Measurements from ENCODE around the gene ZNF618.

Gene ZNF618

GRCh38 chr9:113934167-113934828 is 58.2 kb downstream of the ZNF618 start:
- DNase-seq (ENCODE audit: low read depth in 2 of 2) = no peak

GRCh38 chr9:113934829-113935676 is 58.9 kb downstream of the ZNF618 start:
- no peak for DNase-seq (ENCODE audit: low read depth in 2 of 2)

GRCh38 chr9:113935677-113936380 is 59.7 kb downstream of the ZNF618 start:
- no peak for DNase-seq (ENCODE audit: low read depth in 2 of 2)

- DNase-seq (ENCODE audit: low read depth in 2 of 2) = no peak
These were observed 64.0 kb downstream of the ZNF618 start for GRCh38 chr9:113940077-113940476.

GRCh38 chr9:113941056-113941455 is 64.9 kb downstream of the ZNF618 start:
- DNase-seq (ENCODE audit: low read depth in 2 of 2) = no peak

GRCh38 chr9:113941526-113941925 is 65.4 kb downstream of the ZNF618 start:
- no peak for DNase-seq (ENCODE audit: low read depth in 2 of 2)

GRCh38 chr9:113943112-113944009 is 67.3 kb downstream of the ZNF618 start:
- DNase-seq (ENCODE audit: low read depth in 2 of 2) = no peak

GRCh38 chr9:113945784-113946183 is 69.7 kb downstream of the ZNF618 start:
- DNase-seq (ENCODE audit: low read depth in 2 of 2) = no peak

- no peak for DNase-seq (ENCODE audit: low read depth in 2 of 2)
These were observed 70.5 kb downstream of the ZNF618 start for GRCh38 chr9:113946496-113947115.

GRCh38 chr9:113947941-113948340 is 71.8 kb downstream of the ZNF618 start:
- DNase-seq (ENCODE audit: low read depth in 2 of 2) = no peak

GRCh38 chr9:113948891-113949570 is 72.9 kb downstream of the ZNF618 start:
- DNase-seq (ENCODE audit: low read depth in 2 of 2) = no peak

- DNase-seq (ENCODE audit: low read depth in 2 of 2) = no peak
These were observed 73.5 kb downstream of the ZNF618 start for GRCh38 chr9:113949571-113950078.

GRCh38 chr9:113950195-113951031 is 74.3 kb downstream of the ZNF618 start:
- DNase-seq (ENCODE audit: low read depth in 2 of 2) = no peak

GRCh38 chr9:113951032-113951372 is 74.9 kb downstream of the ZNF618 start:
- DNase-seq (ENCODE audit: low read depth in 2 of 2) = no peak

- no peak for DNase-seq (ENCODE audit: low read depth in 2 of 2)
These were observed 76.6 kb downstream of the ZNF618 start for GRCh38 chr9:113952676-113953075.

GRCh38 chr9:113953531-113953930 is 77.4 kb downstream of the ZNF618 start:
- DNase-seq (ENCODE audit: low read depth in 2 of 2) = no peak

- DNase-seq (ENCODE audit: low read depth in 2 of 2) = no peak
These were observed 78.5 kb downstream of the ZNF618 start for GRCh38 chr9:113954591-113954990.

- no peak for DNase-seq (ENCODE audit: low read depth in 2 of 2)
These were observed 79.1 kb downstream of the ZNF618 start for GRCh38 chr9:113955076-113955752.

- DNase-seq (ENCODE audit: low read depth in 2 of 2) = no peak
These were observed 80.8 kb downstream of the ZNF618 start for GRCh38 chr9:113956901-113957300.

Data from stimulated activated CD4-positive, alpha-beta T cell treated with anti-CD3 and anti-CD28 coated beads, Interleukin-4, amount 100 ng/mL, for 48 hours (primary cell).